IgD-negative memory B cell (primary cell): ENCODE data around the gene ADPGK. TPM values are rescaled to one million over a fixed set of nuclear protein-coding genes. Genes with fewer than 3 reads are reported as not detected.
"Not testable (repeated sequence)": the region's sequence is repeated elsewhere in the genome, so short reads cannot be mapped to it uniquely, and the experiment has no call there.

Experiments used
- H3K27ac Mint-ChIP-seq, 3 donors: one replicate each; pipeline ENCODE4 v1.8.0; 2020 to 2022; ENCODE audit warnings: mild to moderate bottlenecking in 3 of 3, mixed read lengths in 3 of 3, moderate library complexity in 1 of 3
- H3K27me3 Mint-ChIP-seq: one replicate; pipeline ENCODE4 v1.8.0; 2021; ENCODE audit warnings: mixed read lengths
- H3K36me3 Mint-ChIP-seq: one replicate; pipeline ENCODE4 v1.8.0; 2020; ENCODE audit warnings: mild to moderate bottlenecking, mixed read lengths
- H3K4me1 Mint-ChIP-seq, 3 donors: one replicate each; pipeline ENCODE4 v1.8.0; 2020 to 2022; ENCODE audit warnings: mixed read lengths in 3 of 3, mild to moderate bottlenecking in 1 of 3
- H3K4me3 Mint-ChIP-seq, 4 donors: one replicate each; pipeline ENCODE4 v1.8.0; 2020 to 2022; ENCODE audit warnings: mild to moderate bottlenecking in 4 of 4, mixed read lengths in 4 of 4, moderate library complexity in 3 of 4
- H3K9me3 Mint-ChIP-seq, 3 donors: one replicate each; pipeline ENCODE4 v1.8.0; 2020 to 2021; ENCODE audit warnings: mixed read lengths in 3 of 3, mild to moderate bottlenecking in 1 of 3
- polyA plus RNA-seq: library from polyadenylated mRNA; unstranded; fragments of 300-500 nt; fragmentation: Illumina TruSeq; gene quantifications from one replicate; pipeline ENCODE4 v1.2.3, GENCODE V29; 2021

Gene ADPGK
- 94.9 TPM for polyA plus RNA-seq

DNA sequence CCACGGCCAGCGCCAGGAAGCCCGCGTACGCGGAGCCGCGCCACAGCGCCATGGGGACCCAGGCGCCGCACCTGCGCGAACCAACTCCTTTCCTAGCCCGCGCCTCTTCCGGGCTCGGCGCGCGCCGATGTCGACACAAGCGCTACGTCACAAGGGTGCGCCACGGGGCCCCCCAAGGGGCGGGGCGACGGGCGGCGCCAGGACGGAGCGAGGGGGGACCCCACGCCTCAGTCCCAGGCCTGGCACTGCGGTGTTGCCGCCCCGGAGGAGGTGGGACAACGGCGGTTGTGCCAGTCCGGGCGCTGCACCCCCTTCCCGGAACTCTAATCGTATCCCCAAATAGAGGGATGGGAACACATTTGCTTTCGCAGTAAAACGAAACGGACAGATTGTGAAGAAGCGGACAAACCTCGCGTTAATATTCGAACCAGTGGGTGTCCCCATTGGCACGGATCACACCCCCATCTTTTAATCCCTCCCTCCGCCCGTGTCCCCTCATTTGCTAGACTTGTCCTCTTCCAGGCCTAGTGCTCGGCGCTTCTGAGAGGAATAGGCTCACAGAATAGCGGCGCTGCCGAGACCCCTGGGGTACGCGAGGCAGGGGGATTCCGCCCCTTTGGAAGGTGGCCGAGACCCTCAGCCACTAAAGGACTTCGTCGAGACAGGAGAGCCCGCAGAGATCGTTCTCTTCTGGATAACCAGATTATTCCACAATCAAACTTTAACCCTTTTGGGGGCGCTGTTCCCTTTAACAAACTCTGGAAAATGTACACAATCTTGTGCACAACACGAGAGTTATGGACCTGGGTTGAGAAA is at the start of gene ADPGK:
ADPGK (minus strand) TSS at position 119 of the 816 bp plus-strand sequence; CDS start at position 52, 67 bp downstream.
- H3K27me3 Mint-ChIP-seq = no peaks in the 10 kb centered on the region

DNA sequence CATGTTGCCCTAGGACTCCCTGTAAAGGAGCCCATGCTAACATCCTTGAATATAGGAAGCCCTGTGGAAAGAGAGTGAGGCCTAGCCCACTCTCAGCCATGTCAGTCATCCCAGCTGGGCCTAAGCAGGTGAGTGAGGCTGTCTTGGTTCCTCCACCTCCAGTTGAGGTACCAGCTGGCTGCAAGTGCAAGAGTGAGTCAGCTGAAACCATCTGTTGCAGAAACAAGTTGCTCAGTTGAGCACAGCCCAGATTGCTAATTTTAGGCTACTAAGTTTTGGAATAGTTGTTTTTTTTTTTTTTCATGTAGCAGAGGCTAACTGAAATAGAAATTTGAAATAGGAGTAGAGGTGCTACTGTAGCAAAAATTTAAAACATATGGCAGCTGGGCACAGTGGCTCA is 43.7 kb upstream of the ADPGK start:
- Mint-ChIP-seq H3K27me3 (peaks cover 5% of the 10 kb centered on the region), H3K36me3 (no peaks in the 10 kb centered on the region), H3K27ac (no peak overlapping the region), H3K9me3 (peaks cover 0 to 2% (median 0%) of the 10 kb centered on the region in 3 donors), H3K4me1 (no peaks in the 10 kb centered on the region), H3K4me3 (no peak overlapping the region)

More for the DNA sequence above, at the start of gene ADPGK:
- Mint-ChIP-seq H3K4me1 (peaks cover 20 to 37% (median 28%) of the 10 kb centered on the region in 3 donors), H3K27ac (peak within 1 kb of the TSS; percentile 96 to 100 (median 98)), H3K9me3 (no peaks in the 10 kb centered on the region), H3K36me3 (peaks cover 11% of the 10 kb centered on the region), H3K4me3 (peak within 1 kb of the TSS; percentile 92 to 99 (median 97))

DNA sequence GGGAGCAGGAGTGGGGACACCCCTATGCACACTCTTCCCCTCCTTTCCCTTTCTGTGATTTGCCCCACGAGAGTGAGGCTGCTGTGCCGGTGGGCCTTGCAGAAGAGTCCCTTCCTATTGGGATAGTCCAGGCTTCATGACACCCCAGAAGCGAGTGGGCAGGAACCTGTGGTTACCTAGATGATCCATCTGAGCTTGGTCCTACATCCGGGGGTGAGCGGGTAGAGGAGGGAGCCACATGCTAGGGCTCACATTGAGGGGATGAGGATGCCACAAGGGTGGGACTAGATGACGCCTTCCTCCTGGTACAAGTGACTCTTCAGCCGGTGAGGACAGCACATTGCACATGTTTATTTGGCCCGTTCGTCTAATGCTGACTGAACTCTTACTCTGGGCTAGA is 43.1 kb upstream of the ADPGK start:
- peaks cover 0 to 2% (median 0%) of the 10 kb centered on the region in 3 donors for H3K9me3 Mint-ChIP-seq

DNA sequence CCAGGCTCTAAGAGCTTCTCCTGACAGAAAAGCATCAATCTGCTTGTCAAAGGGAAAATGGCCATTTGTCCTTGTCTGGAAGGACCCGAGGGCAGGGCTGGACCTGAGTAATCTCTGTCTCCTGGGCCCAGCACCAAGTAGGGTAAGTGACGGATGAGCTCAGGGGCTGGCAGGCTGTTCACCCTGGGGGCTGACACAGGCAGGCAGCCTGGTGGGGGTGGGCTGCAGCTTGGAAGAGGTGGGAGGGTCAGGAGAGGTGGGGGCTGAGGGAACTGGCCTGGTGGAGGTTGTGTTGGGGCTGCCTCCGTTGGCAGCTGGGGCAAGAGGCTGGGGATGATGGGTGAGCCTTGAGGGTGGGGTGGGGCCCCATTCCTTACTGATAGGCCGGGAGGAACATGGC is 42.3 kb upstream of the ADPGK start:
- H3K36me3 Mint-ChIP-seq = no peaks in the 10 kb centered on the region
- no peaks in the 10 kb centered on the region for H3K4me1 Mint-ChIP-seq
- H3K4me3 Mint-ChIP-seq = no peak overlapping the region
- H3K27me3 Mint-ChIP-seq = peaks cover 9% of the 10 kb centered on the region
- H3K27ac Mint-ChIP-seq = no peak overlapping the region
- H3K9me3 Mint-ChIP-seq = peaks cover 0 to 2% (median 0%) of the 10 kb centered on the region in 3 donors

More for the DNA sequence above, 43.1 kb upstream of the ADPGK start:
- no peaks in the 10 kb centered on the region for H3K36me3 Mint-ChIP-seq
- no peak overlapping the region for H3K4me3 Mint-ChIP-seq
- peaks cover 9% of the 10 kb centered on the region for H3K27me3 Mint-ChIP-seq
- peak overlapping the region in 2 of 3 donors; percentile 24 to 39 for H3K27ac Mint-ChIP-seq
- H3K4me1 Mint-ChIP-seq = no peaks in the 10 kb centered on the region

DNA sequence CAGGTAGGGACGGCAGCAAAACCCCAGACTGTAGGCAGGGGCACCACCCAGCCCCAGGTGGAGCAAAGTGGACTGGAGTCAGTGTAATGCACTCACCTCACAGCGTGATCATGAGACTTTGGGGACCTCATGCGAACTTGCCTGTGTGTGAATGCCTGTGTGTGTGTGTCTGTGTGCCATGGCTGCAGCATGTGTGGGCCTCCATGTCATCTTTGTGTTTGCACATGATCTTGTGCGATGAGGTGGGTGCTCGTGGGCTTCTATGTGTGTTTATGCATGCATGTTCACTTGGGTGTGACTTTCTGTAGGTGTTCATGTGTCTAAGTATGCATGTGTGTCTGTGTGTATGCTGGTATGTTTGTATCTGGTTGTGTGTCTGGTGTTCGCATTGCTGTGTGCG is 41.2 kb upstream of the ADPGK start:
- H3K27me3 Mint-ChIP-seq = peaks cover 9% of the 10 kb centered on the region
- H3K4me1 Mint-ChIP-seq = no peaks in the 10 kb centered on the region
- no peaks in the 10 kb centered on the region for H3K36me3 Mint-ChIP-seq
- H3K4me3 Mint-ChIP-seq = no peak overlapping the region
- no peak overlapping the region for H3K27ac Mint-ChIP-seq
- peaks cover 0 to 2% (median 0%) of the 10 kb centered on the region in 3 donors for H3K9me3 Mint-ChIP-seq

DNA sequence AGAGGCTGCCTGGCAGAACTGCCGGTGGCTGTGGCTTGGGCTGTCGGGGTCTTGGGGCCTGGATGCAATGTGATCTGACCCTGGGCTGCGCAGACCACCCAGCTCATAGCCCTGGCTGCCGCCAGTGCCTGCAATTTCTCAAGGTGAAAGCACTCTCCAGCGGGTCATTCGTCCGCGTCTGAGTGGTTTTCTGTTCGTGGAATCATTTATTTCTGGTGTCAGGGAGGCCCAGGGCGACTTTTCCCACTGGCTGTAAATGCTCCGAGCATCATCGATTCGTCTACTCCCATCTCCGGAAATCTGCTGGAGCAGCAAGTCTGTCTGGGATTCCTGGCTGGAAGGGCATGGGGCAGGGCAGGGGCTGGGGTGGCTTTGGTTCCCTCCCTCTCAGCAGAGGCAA is 40.6 kb upstream of the ADPGK start:
- Mint-ChIP-seq H3K4me1 (no peaks in the 10 kb centered on the region), H3K27ac (no peak overlapping the region), H3K9me3 (peaks cover 0 to 2% (median 0%) of the 10 kb centered on the region in 3 donors), H3K4me3 (no peak overlapping the region), H3K36me3 (no peaks in the 10 kb centered on the region), H3K27me3 (peaks cover 12% of the 10 kb centered on the region)

DNA sequence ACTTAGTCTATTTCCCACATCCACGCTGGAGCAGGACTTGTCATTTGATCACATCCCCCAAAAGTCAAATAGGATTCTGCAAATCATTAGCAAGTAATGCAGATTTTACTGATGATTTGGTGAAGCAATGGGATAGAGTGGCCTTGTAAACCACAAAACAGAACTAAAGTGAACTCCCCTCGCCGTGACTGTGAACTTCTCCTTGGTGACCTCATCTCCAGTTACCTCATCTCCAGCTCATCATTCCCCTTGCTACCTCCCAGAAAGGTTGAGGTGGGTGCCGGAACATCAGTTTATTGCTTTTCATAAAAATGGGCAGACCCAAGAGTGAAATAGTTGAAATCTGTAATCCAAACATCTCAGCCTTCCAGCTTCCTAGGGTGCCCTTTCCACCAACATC is 36.7 kb upstream of the ADPGK start:
- H3K27ac Mint-ChIP-seq = no peak overlapping the region
- no peaks in the 10 kb centered on the region for H3K4me1 Mint-ChIP-seq
- H3K36me3 Mint-ChIP-seq = no peaks in the 10 kb centered on the region
- peaks cover 16% of the 10 kb centered on the region for H3K27me3 Mint-ChIP-seq
- H3K9me3 Mint-ChIP-seq = no peaks in the 10 kb centered on the region
- H3K4me3 Mint-ChIP-seq = no peak overlapping the region

DNA sequence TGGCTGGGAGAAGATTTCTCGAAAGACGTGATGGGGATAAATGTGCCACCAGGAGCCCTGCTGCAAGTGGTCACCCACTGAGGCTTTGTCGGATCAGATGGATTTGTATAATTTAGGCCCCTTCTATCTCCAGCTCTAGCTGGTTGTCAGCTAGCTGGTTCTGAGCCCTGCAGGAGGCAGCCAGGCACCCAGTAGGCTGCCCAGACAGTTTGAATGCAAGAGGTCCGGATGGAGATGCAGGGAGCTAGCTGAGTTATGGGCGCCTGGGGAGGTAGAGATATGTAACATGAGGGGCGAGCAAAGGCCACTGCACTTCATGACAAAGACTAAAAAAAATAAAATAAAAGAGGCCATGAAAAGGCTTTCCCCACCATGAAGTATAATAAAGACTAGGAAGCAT is 35.1 kb upstream of the ADPGK start:
- Mint-ChIP-seq H3K4me3 (no peak overlapping the region), H3K27me3 (peaks cover 16% of the 10 kb centered on the region), H3K4me1 (no peaks in the 10 kb centered on the region), H3K9me3 (no peaks in the 10 kb centered on the region), H3K27ac (no peak overlapping the region), H3K36me3 (no peaks in the 10 kb centered on the region)

DNA sequence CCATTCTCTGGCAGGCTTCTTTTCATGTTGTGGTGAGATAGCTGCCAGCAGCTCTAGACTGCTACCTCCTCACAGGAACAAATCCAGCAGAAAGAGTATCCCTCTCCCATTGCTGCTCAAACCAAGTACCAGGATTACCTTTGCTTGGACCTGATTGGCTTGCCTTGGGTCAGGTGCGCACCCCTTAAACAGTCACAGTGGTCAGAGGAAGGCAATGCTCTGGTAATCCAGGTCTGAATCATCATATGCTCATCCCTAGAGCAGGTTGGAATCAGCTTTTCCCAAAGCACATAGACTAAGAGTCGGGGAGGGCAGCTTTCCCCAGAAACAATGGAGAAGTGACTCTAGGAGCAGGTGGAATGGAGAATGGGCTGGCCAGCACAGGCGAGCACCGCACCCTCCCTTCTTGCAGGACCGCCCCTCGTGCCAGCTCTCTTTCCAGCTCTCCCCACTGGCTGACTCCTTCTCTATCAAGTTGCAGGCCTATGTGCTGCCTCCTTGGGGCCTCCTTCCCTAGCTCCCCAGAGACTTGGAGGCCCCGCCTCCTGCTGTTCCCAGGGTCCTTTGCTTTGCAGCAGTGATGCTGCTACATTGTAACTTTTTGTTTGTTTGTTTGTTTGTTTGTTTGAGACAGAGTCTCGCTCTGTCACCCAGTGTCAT is 29.9 kb upstream of the ADPGK start:
- Mint-ChIP-seq H3K27me3 (peaks cover 8% of the 10 kb centered on the region), H3K9me3 (no peaks in the 10 kb centered on the region), H3K4me3 (no peak overlapping the region), H3K27ac (no peak overlapping the region), H3K4me1 (peaks cover 0 to 6% (median 0%) of the 10 kb centered on the region in 3 donors), H3K36me3 (no peaks in the 10 kb centered on the region)

DNA sequence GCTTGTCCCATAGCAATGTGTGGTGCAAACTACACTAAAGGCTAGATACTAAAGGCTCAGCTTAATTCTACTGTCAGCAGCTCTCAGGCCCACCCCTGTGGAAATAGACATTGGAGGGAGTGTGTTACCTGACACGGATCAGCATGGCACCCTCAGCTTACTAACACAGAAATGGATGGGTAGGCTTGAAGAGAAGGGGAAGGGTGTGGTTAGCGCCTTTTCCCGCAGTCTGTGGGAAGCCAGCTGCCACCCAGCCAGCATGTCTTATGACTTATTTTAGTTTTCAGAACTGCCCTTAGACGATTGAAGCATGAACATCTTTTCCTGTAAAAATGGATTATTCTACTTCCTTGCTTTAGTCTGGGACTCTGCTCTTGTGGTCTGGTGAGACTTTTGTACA is 25.8 kb upstream of the ADPGK start:
- no peak overlapping the region for H3K27ac Mint-ChIP-seq
- peak overlapping the region in 2 of 4 donors; percentile 4 to 43 for H3K4me3 Mint-ChIP-seq
- H3K4me1 Mint-ChIP-seq = peaks cover 0 to 6% (median 0%) of the 10 kb centered on the region in 3 donors
- no peaks in the 10 kb centered on the region for H3K9me3 Mint-ChIP-seq
- no peaks in the 10 kb centered on the region for H3K36me3 Mint-ChIP-seq
- no peaks in the 10 kb centered on the region for H3K27me3 Mint-ChIP-seq

DNA sequence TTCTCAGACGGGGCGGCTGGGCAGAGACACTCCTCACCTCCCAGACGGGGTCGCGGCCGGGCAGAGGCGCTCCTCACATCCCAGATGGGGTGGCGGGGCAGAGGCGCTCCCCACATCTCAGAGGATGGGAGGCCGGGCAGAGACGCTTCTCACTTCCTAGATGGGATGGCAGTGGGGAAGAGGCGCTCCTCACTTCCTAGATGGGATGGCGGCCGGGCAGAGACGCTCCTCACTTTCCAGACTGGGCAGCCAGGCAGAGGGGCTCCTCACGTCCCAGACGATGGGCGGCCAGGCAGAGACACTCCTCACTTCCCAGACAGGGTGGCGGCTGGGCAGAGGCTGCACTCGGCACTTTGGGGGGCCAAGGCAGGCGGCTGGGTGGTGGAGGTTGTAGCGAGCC is 23.8 kb upstream of the ADPGK start:
- H3K27ac Mint-ChIP-seq, H3K4me3 Mint-ChIP-seq, H3K36me3 Mint-ChIP-seq, H3K27me3 Mint-ChIP-seq, H3K4me1 Mint-ChIP-seq, H3K9me3 Mint-ChIP-seq: not testable (repeated sequence)

DNA sequence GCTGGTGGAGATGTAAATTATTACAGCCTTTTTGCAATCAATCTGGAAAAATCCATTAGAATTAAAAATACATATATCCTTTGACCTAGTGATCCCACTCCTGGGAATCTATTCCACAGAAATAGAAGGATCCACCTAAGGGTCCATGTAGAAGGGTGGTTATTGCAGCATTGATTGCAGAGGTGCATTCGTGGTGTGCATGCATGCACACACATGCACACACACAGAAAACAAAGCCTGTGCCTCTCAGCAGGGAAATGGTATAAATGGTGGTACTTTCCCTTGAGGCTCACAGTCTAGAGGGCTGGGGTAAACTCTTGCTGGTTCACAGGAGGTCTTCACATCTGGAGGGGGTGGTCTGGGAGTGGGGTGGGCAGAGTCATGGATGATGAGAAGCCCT is 19.4 kb upstream of the ADPGK start:
- Mint-ChIP-seq H3K27me3 (peaks cover 7% of the 10 kb centered on the region), H3K36me3 (no peaks in the 10 kb centered on the region), H3K4me3 (no peak overlapping the region), H3K27ac (no peak overlapping the region), H3K4me1 (no peaks in the 10 kb centered on the region), H3K9me3 (no peaks in the 10 kb centered on the region)

DNA sequence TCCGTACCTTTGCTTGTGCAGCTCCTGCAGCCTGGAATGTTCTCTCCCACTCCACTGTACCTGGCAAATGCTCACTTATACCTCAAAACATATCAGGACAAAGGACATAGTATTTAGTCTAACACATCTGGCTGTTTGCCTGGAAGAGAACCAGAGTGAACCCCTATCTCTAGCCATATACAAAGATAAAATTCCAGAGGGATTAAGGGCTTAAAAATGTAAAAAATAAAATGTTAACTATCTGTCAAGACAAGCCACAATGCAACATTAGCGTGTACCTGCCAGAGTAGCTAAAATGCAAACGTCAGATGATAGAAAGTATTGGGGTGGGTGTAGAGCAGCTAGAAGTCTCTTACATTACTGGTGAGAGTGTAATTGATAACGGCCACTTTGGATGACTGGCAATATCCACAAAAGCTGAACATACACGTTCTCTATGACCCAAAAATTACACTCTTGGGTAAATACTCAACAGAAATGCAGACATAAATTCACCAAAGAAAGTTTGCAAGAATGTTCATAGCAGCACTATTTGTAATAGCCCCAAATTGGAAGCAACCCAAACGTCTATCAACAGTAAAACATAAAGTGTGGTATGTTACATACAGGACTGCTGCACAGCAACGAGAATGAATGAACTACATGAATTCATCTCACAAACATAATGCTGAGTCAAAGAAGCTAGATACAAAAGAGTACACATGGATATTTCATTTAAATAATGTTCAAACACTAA is 18.2 kb upstream of the ADPGK start:
- Mint-ChIP-seq H3K4me3 (no peak overlapping the region), H3K27me3 (peaks cover 7% of the 10 kb centered on the region), H3K27ac (no peak overlapping the region), H3K36me3 (no peaks in the 10 kb centered on the region), H3K4me1 (peaks cover 0 to 4% (median 1%) of the 10 kb centered on the region in 3 donors), H3K9me3 (no peaks in the 10 kb centered on the region)

DNA sequence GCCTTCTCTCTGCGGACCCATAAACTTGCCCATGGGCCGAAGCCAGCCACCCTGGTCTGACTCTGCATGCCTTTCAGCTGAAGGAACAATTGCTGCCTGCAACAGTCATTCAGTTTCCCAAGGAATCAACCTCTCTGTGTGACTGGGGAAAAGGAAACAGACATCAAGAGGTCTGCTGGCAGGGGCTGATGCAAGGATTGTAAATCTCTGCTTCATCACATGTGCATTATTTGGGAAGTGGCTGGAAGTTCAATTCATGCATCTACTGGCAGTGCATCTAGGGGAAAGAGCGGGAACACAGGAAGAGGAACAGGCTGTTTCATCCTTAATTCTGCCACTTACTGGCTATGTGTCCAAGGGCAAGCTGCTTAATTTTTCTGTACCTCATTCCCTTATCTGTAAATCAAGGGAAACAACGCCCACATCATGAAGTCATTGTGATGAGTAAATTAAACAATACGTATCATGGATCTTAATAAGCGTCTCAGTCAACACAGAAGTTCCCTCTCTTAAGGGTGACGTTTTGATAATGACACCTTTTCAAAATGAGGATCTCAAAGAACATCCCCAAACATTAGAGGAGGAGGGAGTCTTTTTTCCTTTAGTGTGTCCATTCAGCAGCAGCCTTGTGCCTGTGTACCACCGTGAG is 17.4 kb upstream of the ADPGK start:
- Mint-ChIP-seq H3K4me3 (no peak overlapping the region), H3K4me1 (peaks cover 3 to 9% (median 6%) of the 10 kb centered on the region in 3 donors), H3K27ac (no peak overlapping the region), H3K36me3 (no peaks in the 10 kb centered on the region), H3K9me3 (no peaks in the 10 kb centered on the region), H3K27me3 (peaks cover 12% of the 10 kb centered on the region)

DNA sequence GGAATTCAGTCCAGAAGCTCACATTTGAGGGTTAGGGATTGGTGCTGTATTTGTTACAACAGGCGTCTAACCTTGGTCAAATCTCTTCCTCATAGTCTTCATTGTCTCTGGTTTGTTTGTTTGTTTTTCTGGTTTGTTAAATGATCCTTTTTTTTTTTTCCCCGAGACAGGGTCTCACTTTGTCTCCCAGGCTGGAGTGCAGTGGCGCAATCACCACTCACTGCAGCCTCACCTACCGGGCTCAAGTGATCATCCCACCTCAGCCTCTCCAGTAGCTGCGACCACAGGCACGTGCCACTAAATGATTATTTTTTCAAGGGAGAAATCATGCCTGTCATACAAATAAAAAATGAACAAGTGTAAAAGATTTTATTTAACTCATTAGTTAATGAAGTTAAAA is 14.3 kb upstream of the ADPGK start:
- peaks cover 18% of the 10 kb centered on the region for H3K27me3 Mint-ChIP-seq
- H3K4me3 Mint-ChIP-seq = peak overlapping the region in 2 of 4 donors; percentile 72 to 89
- H3K4me1 Mint-ChIP-seq = peaks cover 3 to 11% (median 6%) of the 10 kb centered on the region in 3 donors
- H3K27ac Mint-ChIP-seq = no peak overlapping the region
- no peaks in the 10 kb centered on the region for H3K36me3 Mint-ChIP-seq
- H3K9me3 Mint-ChIP-seq = no peaks in the 10 kb centered on the region
